LNCAP (cell line): ENCODE data around the gene ETFA.

ENCODE experiments used
- CTCF ChIP-seq: fragments of 450-650 bp; IDR thresholded peaks from 2 replicates; pipeline ENCODE4 v1.5.1; 2017; ENCODE audit warnings: mild to moderate bottlenecking

The ETFA gene

GRCh38 chr15:76270876-76271275 is 40.4 kb downstream of the ETFA start:
- TF ChIP-seq CTCF: no peak

GRCh38 chr15:76267077-76267476 is 44.2 kb downstream of the ETFA start:
- TF ChIP-seq CTCF: no peak

DNA sequence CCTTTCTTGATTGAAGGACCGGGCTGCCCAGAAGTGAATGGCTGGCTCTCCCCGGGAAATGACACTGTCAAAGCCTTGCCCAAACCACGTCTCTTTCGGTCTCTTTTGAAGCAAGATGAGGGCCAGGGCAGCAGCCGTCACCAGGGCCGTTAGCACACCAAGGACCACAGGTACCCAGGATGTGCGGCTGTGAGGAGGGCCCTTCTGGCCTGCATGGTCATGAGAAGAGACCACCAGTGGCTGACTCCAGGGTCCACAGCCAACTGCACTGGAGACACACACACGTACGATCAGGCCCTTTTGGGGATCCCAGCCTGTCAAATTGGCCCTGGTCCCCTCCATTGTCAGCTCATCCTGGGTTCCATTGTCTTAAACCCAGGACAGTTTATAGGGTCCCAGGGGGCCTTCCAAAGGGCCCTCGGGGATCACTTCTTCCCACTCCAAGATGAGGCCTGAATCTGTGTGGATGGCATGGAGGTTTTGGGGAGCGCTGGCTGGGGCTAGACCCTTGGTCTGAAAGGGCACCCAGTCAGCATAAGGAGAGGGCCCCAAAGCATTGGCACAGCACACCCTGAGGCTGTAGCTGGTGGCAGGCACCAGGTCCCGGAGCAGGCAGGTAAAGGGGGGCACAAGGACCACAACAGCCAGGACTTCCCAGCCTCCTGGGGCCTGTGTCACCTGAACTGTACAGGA is 50.9 kb downstream of the ETFA start:
- no peak for TF ChIP-seq CTCF

- TF ChIP-seq CTCF: no peak
Measured at GRCh38 chr15:76259392-76259791, 51.9 kb downstream of the ETFA start.

GRCh38 chr15:76258460-76258859 is 52.8 kb downstream of the ETFA start:
- no peak for TF ChIP-seq CTCF

GRCh38 chr15:76253691-76254473 is 57.4 kb downstream of the ETFA start:
- no peak for TF ChIP-seq CTCF

DNA sequence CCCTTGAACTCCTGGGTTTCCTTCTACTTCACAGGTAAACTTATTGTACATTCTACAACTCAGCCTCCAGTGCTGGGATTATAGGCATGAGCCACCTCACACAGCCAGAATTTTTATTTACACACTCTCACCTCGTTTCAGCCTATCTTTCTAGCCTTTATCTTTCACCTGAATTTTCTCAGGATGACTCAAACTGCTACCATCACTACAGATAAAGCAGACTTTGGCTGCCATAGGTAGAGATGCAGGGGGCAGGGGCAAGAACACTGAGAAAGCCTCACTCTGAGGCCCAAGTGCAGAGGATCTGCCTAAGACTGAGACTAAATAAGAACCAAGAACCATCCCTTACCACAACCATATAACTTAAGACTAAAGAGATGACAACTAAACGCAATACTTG is 59.0 kb downstream of the ETFA start:
- TF ChIP-seq CTCF: no peak
